Testis (tissue), 2 donors: Measurements from ENCODE around the gene FOXD2.

Experiments
- CTCF ChIP-seq, 3 experiments: fragments of 450-650 bp in 2 of 3; fragments of 200-600 bp in 1 of 3; sonication (generic) in 1 of 3; IDR thresholded peaks; one replicate each; pipeline ENCODE4 v1.5.1; 2016 to 2019; ENCODE audit warnings: antibody characterized with exemption in 3 of 3, mild to moderate bottlenecking in 2 of 3, moderate library complexity in 1 of 3
- POLR2A ChIP-seq: fragments of 450-650 bp; IDR thresholded peaks from one replicate; pipeline ENCODE4 v1.6.1; 2017; ENCODE audit warnings: antibody characterized with exemption, mild to moderate bottlenecking, moderate library complexity

GRCh38 chr1:47399846-47400155 is 38.0 kb upstream of the FOXD2 start:
- TF ChIP-seq CTCF (IDR thresholded peaks at IDR 0.05) = no peak
- no peak for TF ChIP-seq POLR2A
